NB4 (cell line): ENCODE results near the gene AK3.

ENCODE experiments used
- CTCF ChIP-seq: IDR thresholded peaks from one replicate; pipeline ENCODE4 v1.5.1; 2012; ENCODE audit warnings: low read depth, low read length
- MAX ChIP-seq: IDR thresholded peaks from 2 replicates; pipeline ENCODE4 v1.6.1; 2011; ENCODE audit warnings: low read depth, low read length
- MYC ChIP-seq: IDR thresholded peaks from 2 replicates; pipeline ENCODE4 v1.6.1; 2011; ENCODE audit warnings: low read depth, low read length
- POLR2A ChIP-seq: IDR thresholded peaks from 2 replicates; pipeline ENCODE4 v1.6.1; 2011; ENCODE audit warnings: mild to moderate bottlenecking; ENCODE audit not compliant: insufficient read length; ENCODE audit errors: extremely low read depth

GRCh38 chr9:4725706-4726442 is 15.1 kb downstream of the AK3 start:
- no peak for TF ChIP-seq POLR2A
- no peak for TF ChIP-seq CTCF
- TF ChIP-seq MAX: no peak
- no peak for TF ChIP-seq MYC
